A549 (cell line): ENCODE results near the gene MEAK7. TPM values are rescaled to one million over a fixed set of nuclear protein-coding genes. Genes with fewer than 3 reads are reported as not detected.

Source experiments
- ATAC-seq, 2 experiments: fragments of 200-7000 bp in 1 of 2; fragments of >200 bp in 1 of 2; cut with Nextera tagmentation in 1 of 2; cut with Tn5 transposase in 1 of 2; 3 replicates each; pipeline versions ENCODE4 v1.8.0 to v1.9.1; 2018 to 2020; ENCODE audit warnings: mild to moderate bottlenecking in 1 of 2, moderate library complexity in 1 of 2
- CTCF ChIA-PET: fragments of 300-600 bp; sonication (Branson Sonifier 250); formaldehyde crosslinking; extraction: SDS; loops from one replicate; lab custom pipeline; 2021; ENCODE audit warnings: antibody characterized with exemption, inconsistent platforms; lab: Yijun Ruan, JAX
- POLR2A ChIA-PET: fragments of 350-600 bp; formaldehyde crosslinking; extraction: SDS; loops from one replicate; lab custom pipeline; 2021; ENCODE audit warnings: antibody characterized with exemption, inconsistent platforms; lab: Yijun Ruan, JAX
- DNase-seq, 2 experiments: peaks; one replicate each; pipeline versions ENCODE4 v3.0.0 to v3.0.0-alpha.2; 2011 to 2016; ENCODE audit warnings: low read depth in 1 of 2, low spot score in 1 of 2
- FAIRE-seq: peaks from 2 replicates; lab custom pipeline; 2011; peaks lifted over from hg19 to GRCh38; lab: Jason Lieb, UNC
- H3K27ac ChIP-seq, 2 experiments: fragments of >200 bp; sonication (Bioruptor Twin); formaldehyde crosslinking; 3 replicates each; pipeline ENCODE4 v1.5.1; 2016 to 2017
- H3K4me1 ChIP-seq: fragments of >200 bp; sonication (Bioruptor Twin); formaldehyde crosslinking; 3 replicates; pipeline ENCODE4 v1.6.1; 2016
- H3K4me2 ChIP-seq: fragments of >200 bp; sonication (Bioruptor Twin); formaldehyde crosslinking; 3 replicates; pipeline ENCODE4 v1.6.1; 2016
- H3K4me3 ChIP-seq: fragments of >200 bp; sonication (Bioruptor Twin); formaldehyde crosslinking; 3 replicates; pipeline ENCODE4 v1.5.1; 2016
- H3K9me3 ChIP-seq: fragments of >200 bp; sonication (Bioruptor Twin); formaldehyde crosslinking; 3 replicates; pipeline ENCODE4 v1.6.1; 2016
- BCL3 ChIP-seq: fragments of >200 bp; sonication (Bioruptor Twin); formaldehyde crosslinking; IDR thresholded peaks from 3 replicates; pipeline ENCODE4 v1.6.1; 2016
- CEBPB ChIP-seq, 2 experiments: fragments of >200 bp in 1 of 2; sonication (Bioruptor Twin) in 1 of 2; formaldehyde crosslinking in 1 of 2; IDR thresholded peaks; 2 replicates each; pipeline ENCODE4 v1.6.1; 2012 to 2016
- CHD2 ChIP-seq: fragments of 150-350 bp; IDR thresholded peaks from 2 replicates; pipeline ENCODE4 v1.6.1; 2014; ENCODE audit warnings: low read length; ENCODE audit not compliant: partially characterized antibody
- CTCF ChIP-seq: fragments of >200 bp; sonication (Bioruptor Twin); formaldehyde crosslinking; IDR thresholded peaks from 3 replicates; pipeline ENCODE4 v1.5.1; 2016
- E2F6 ChIP-seq: IDR thresholded peaks from 2 replicates; pipeline ENCODE4 v1.6.1; 2012; ENCODE audit warnings: low read depth, borderline replicate concordance
- ELK1 ChIP-seq: fragments of 150-350 bp; IDR thresholded peaks from 2 replicates; pipeline ENCODE4 v1.6.1; 2014; ENCODE audit warnings: low read depth, mild to moderate bottlenecking, low read length
- FOSL2 ChIP-seq, 2 experiments: fragments of 450-650 bp in 1 of 2; fragments of >200 bp in 1 of 2; sonication (Bioruptor Twin) in 1 of 2; formaldehyde crosslinking; IDR thresholded peaks; 2 replicates each; pipeline versions ENCODE4 v1.5.0 to v1.6.1; 2016 to 2020; ENCODE audit warnings: mild to moderate bottlenecking in 1 of 2, moderate library complexity in 1 of 2
- FOXS1 ChIP-seq: fragments of 250-450 bp; sonication (Bioruptor Pico); IDR thresholded peaks from 2 replicates; pipeline ENCODE4 v1.5.0; 2020; ENCODE audit warnings: mild to moderate bottlenecking, moderate library complexity
- HMGXB4 ChIP-seq: fragments of 250-450 bp; sonication (Bioruptor Pico); IDR thresholded peaks from 2 replicates; pipeline ENCODE4 v1.5.0; 2021; ENCODE audit warnings: mild to moderate bottlenecking, moderate library complexity, borderline replicate concordance
- HOXA7 ChIP-seq: fragments of 250-450 bp; sonication (Bioruptor Pico); IDR thresholded peaks from 2 replicates; pipeline ENCODE4 v1.5.0; 2020; ENCODE audit warnings: mild to moderate bottlenecking, moderate library complexity
- JUNB ChIP-seq: fragments of >200 bp; sonication (Bioruptor Twin); formaldehyde crosslinking; IDR thresholded peaks from 2 replicates; pipeline ENCODE4 v1.6.1; 2016
- MAX ChIP-seq: IDR thresholded peaks from 2 replicates; pipeline ENCODE4 v1.6.1; 2012
- PHF8 ChIP-seq: fragments of 200-600 bp; sonication (generic); IDR thresholded peaks from 2 replicates; pipeline ENCODE4 v1.6.1; 2016; ENCODE audit warnings: low read depth, mild to moderate bottlenecking, antibody characterized with exemption, moderate library complexity, borderline replicate concordance
- POLR2A ChIP-seq: IDR thresholded peaks from 2 replicates; pipeline ENCODE4 v1.6.1; 2012; ENCODE audit warnings: mild to moderate bottlenecking, low read length
- POLR2AphosphoS2 ChIP-seq: conservative IDR thresholded peaks from 2 replicates; pipeline ENCODE4 v1.6.1; 2012; ENCODE audit warnings: low read length, improper control_type of control experiment, inconsistent platforms
- RAD21 ChIP-seq, 2 experiments: fragments of >200 bp in 1 of 2; sonication (Bioruptor Twin) in 1 of 2; formaldehyde crosslinking in 1 of 2; IDR thresholded peaks in 1 of 2; conservative IDR thresholded peaks in 1 of 2; 2 replicates in 1 of 2; 3 replicates in 1 of 2; pipeline ENCODE4 v1.6.1; 2012 to 2018; ENCODE audit warnings: inconsistent platforms in 1 of 2
- RNF2 ChIP-seq: fragments of 200-600 bp; sonication (generic); IDR thresholded peaks from 2 replicates; pipeline ENCODE4 v1.6.1; 2016; ENCODE audit warnings: low read depth, mild to moderate bottlenecking, antibody characterized with exemption, moderate library complexity, borderline replicate concordance
- SMC3 ChIP-seq: fragments of >200 bp; sonication (Bioruptor Twin); formaldehyde crosslinking; IDR thresholded peaks from 3 replicates; pipeline ENCODE4 v1.6.1; 2018; ENCODE audit warnings: inconsistent platforms
- WGBS: methylation state at CpG from one replicate; pipeline ENCODE4 v1.1.6; 2017; ENCODE audit errors: missing lambda C conversion rate; 5-methylcytosine and 5-hydroxymethylcytosine counted together
- polyA plus RNA-seq, 4 experiments: library from polyadenylated mRNA; depleted of rRNA in 3 of 4; stranded (reverse); fragments of >200 nt; fragmentation: RNase III in 1 of 4; extraction: RNeasy Plus Mini Kit Qiagen cat#74134 plus additional on column Dnase treatment in 1 of 4; gene quantifications; 2 replicates in 3 of 4; 3 replicates in 1 of 4; pipeline ENCODE4 v1.2.3, GENCODE V29; 2011 to 2017

MEAK7 gene
- polyA plus RNA-seq, 2 of the 4 experiments (the other 2 are of a cell fraction): 26.2 to 30.5 TPM

- TF ChIP-seq BCL3: no peak
- no peak for TF ChIP-seq CEBPB (IDR thresholded peaks at IDR 0.05)
- TF ChIP-seq RNF2: no peak
Measured at GRCh38 chr16:84513123-84513522, 8.7 kb upstream of the MEAK7 start (continued).

GRCh38 chr16:84511831-84512230 is 7.4 kb upstream of the MEAK7 start:
- Histone ChIP-seq H3K9me3 (no peaks in the 10 kb centered on the region), H3K27ac (peak overlapping the region; percentile 36 to 77), H3K4me1 (peaks cover 4% of the 10 kb centered on the region; the same call in 2 of the 3 replicates), H3K4me2 (peak overlapping the region; percentile 62), H3K4me3 (no peak overlapping the region)
- TF ChIP-seq E2F6 (no peak), PHF8 (no peak), POLR2AphosphoS2 (no peak), FOXS1 (CRISPR knock-in tag) (no peak), CHD2 (no peak), MAX (no peak), HMGXB4 (CRISPR knock-in tag) (no peak), JUNB (no peak), POLR2A (no peak), CTCF (no peak), HOXA7 (no peak), ELK1 (no peak), CEBPB (IDR thresholded peaks at IDR 0.05) (no peak)
- 66% methylated on average over 13 of the region's 13 CpGs for WGBS
- POLR2A ChIA-PET: interaction anchor here (1.7 kb wide), 1 partner anchor 107 kb away, joined by 11 read pairs; the partner anchor contains the start of gene COTL1
- no peak for FAIRE-seq
- DNase-seq: no peak
- ATAC-seq: no peak; a peak in 1 of 6 replicates
- CTCF ChIA-PET: interaction anchor here (0.8 to 20.3 kb wide), 26 partner anchors 9 to 459 kb away, joined by 3 to 284 read pairs (median 8); partner anchors contain the start of gene COTL1

GRCh38 chr16:84511180-84511800 is 6.8 kb upstream of the MEAK7 start:
- DNase-seq: peak; percentile 76 to 85
- ChIA-PET CTCF (interaction anchor here (0.6 to 20.3 kb wide), 50 partner anchors 9 to 459 kb away, joined by 3 to 284 read pairs (median 5); partner anchors contain the start of genes COTL1 and KLHL36), POLR2A (interaction anchor here (0.6 to 1.7 kb wide), 4 partner anchors 19 to 110 kb away, joined by 3 to 11 read pairs (median 4); partner anchors contain the start of gene COTL1)
- H3K9me3 ChIP-seq: no peaks in the 10 kb centered on the region
- H3K27ac ChIP-seq: peak overlapping the region; percentile 36 to 77
- TF ChIP-seq RAD21 (conservative IDR thresholded peaks at IDR 0.05 in 1 of 2, IDR thresholded peaks at IDR 0.05 in 1 of 2) (peak; percentile 87 to 95), FOSL2 (IDR thresholded peaks at IDR 0.05) (no peak), FOSL2 (CRISPR knock-in tag; IDR thresholded peaks at IDR 0.05) (no peak), MAX (peak; percentile 32; the same call in 1 of the 2 replicates), CTCF (peak; percentile 87), SMC3 (peak; percentile 97)
- peak overlapping the region; percentile 14; the same call in 1 of the 3 replicates for H3K4me3 ChIP-seq
- ATAC-seq: peak; percentile 88 to 90
- peak overlapping the region; percentile 62 for H3K4me2 ChIP-seq
- FAIRE-seq: no peak
- H3K4me1 ChIP-seq: peaks cover 7% of the 10 kb centered on the region
- 14% methylated on average over 21 of the region's 21 CpGs for WGBS
